Adrenal gland (tissue), 12 donors: ENCODE measurements around the gene ANKRD1. TPM values are rescaled to one million over a fixed set of nuclear protein-coding genes. Genes with fewer than 3 reads are reported as not detected.
"Not testable (repeated sequence)": the region's sequence is repeated elsewhere in the genome, so short reads cannot be mapped to it uniquely, and the experiment has no call there.

ENCODE experiments used
- DNase-seq, 7 donors: peaks; one replicate each; pipeline ENCODE4 v3.0.0-alpha.2; 2019 to 2020
- H3K27ac ChIP-seq, 5 donors: fragments of 200-600 bp; sonication (generic) in 4 of 5; 1 replicate in 3 of 5; 2 replicates in 2 of 5; pipeline versions ENCODE4 v1.5.1 to v1.8.0; 2016 to 2020; ENCODE audit warnings: mild to moderate bottlenecking in 1 of 5
- H3K27me3 ChIP-seq: fragments of 200-600 bp; 2 replicates; pipeline ENCODE4 v1.8.0; 2021
- H3K36me3 ChIP-seq, 2 donors: fragments of 200-600 bp; replicated peaks in 1 of 2; 1 replicate in 1 of 2; 2 replicates in 1 of 2; pipeline versions ENCODE4 v1.5.1 to v1.8.0; 2018 to 2022
- H3K4me1 ChIP-seq, 2 donors: fragments of 200-600 bp; replicated peaks in 1 of 2; 1 replicate in 1 of 2; 2 replicates in 1 of 2; pipeline versions ENCODE4 v1.5.1 to v1.8.0; 2018 to 2021
- H3K4me3 ChIP-seq, 4 donors: fragments of 200-600 bp; sonication (generic) in 3 of 4; one replicate each; pipeline ENCODE4 v1.5.1; 2016 to 2018
- H3K9me3 ChIP-seq, 3 donors: fragments of 200-600 bp; sonication (generic) in 1 of 3; replicated peaks in 1 of 3; 1 replicate in 2 of 3; 2 replicates in 1 of 3; pipeline versions ENCODE4 v1.5.1 to v1.8.0; 2016 to 2021
- CTCF ChIP-seq, 6 experiments: fragments of 450-650 bp in 4 of 6; fragments of 200-600 bp in 2 of 6; sonication (generic) in 1 of 6; IDR thresholded peaks; 1 replicate in 5 of 6; 2 replicates in 1 of 6; pipeline versions ENCODE4 v1.5.1 to v1.8.0; 2016 to 2021; ENCODE audit warnings: antibody characterized with exemption in 6 of 6, mild to moderate bottlenecking in 2 of 6, moderate library complexity in 1 of 6
- POLR2A ChIP-seq, 2 donors: fragments of 450-650 bp; IDR thresholded peaks; one replicate each; pipeline ENCODE4 v1.6.1; 2017; ENCODE audit warnings: antibody characterized with exemption in 2 of 2, mild to moderate bottlenecking in 2 of 2, moderate library complexity in 1 of 2
- WGBS, 4 donors: extraction: QIAGEN DNeasy Blood & Tissue Kit in 2 of 4; methylation state at CpG; one replicate each; pipeline versions ENCODE4 v1.1.5 to v1.1.7; 2013 to 2017; 5-methylcytosine and 5-hydroxymethylcytosine counted together
- intact Hi-C, 2 donors: fragments of 100-400 bp; cut with DNase I; formaldehyde crosslinking; loops; one replicate each; pipeline versions ENCODE4 v1.14.1 to v1.15.0; 2022 to 2023
- polyA plus RNA-seq, 3 donors: library from polyadenylated mRNA; stranded (reverse); fragments of 200-250 nt in 2 of 3; fragments of 350-450 nt in 1 of 3; fragmentation: Illumina TruSeq in 1 of 3; extraction: RNeasy Lipid Tissue Mini Kit (QIAGEN cat#74804) in 1 of 3; gene quantifications; one replicate each; pipeline ENCODE4 v1.2.3, GENCODE V29; 2013 to 2014
- total RNA-seq, 9 donors: library from RNA; depleted of rRNA in 4 of 9; stranded (reverse); fragments of >200 nt in 4 of 9; fragments of 120-200 nt in 1 of 9; fragmentation: NEBNext Ultra II Directional in 1 of 9; extraction: Animal tissue kit (Norgen Biotek cat#: 25700) in 1 of 9; gene quantifications; one replicate each; pipeline versions ENCODE4 v1.1.0 to v1.2.4, GENCODE V29; 2013 to 2023
- donor health status: healthy with polysubstance abuse.
- donor health status: Bipolar disorder and iron deficiency.
- donor health status: DM: yes; HTN: yes; CAD: no.
- donor health status: DM: no; HTN: no; CAD: no.
- donor health status: DM: no; HTN: no; CAD: no.
- donor health status: DM: yes; HTN: yes; CAD: no.

The ANKRD1 gene
- total and polyA plus RNA-seq, 12 donors: 0.15 to 2.3 (median 0.28) TPM; not detected in 3

GRCh38 chr10:90958781-90959180, 37.9 kb upstream of the ANKRD1 start:
- DNase-seq: no peak
- no peaks in the 10 kb centered on the region for H3K36me3 ChIP-seq
- H3K27ac ChIP-seq: no peak overlapping the region
- H3K27me3 ChIP-seq: no peaks in the 10 kb centered on the region
- H3K4me1 ChIP-seq: peaks cover 0 to 3% of the 10 kb centered on the region in 2 donors
- H3K4me3 ChIP-seq: no peak overlapping the region
- 83 to 89% (median 88%) methylated on average over 6 of the region's 6 CpGs for WGBS, 4 donors
- no peak for TF ChIP-seq POLR2A (IDR thresholded peaks at IDR 0.05)
- no peak for TF ChIP-seq CTCF (IDR thresholded peaks at IDR 0.05)
- H3K9me3 ChIP-seq: no peaks in the 10 kb centered on the region
- intact Hi-C loops: no loop called here

GRCh38 chr10:90947030-90947960, 26.4 kb upstream of the ANKRD1 start:
- 77 to 83% (median 81%) methylated on average over 5 of the region's 5 CpGs for WGBS, 4 donors
- Histone ChIP-seq H3K27ac (no peak overlapping the region), H3K4me3 (no peak overlapping the region), H3K36me3 (no peaks in the 10 kb centered on the region), H3K4me1 (no peaks in the 10 kb centered on the region), H3K9me3 (no peaks in the 10 kb centered on the region), H3K27me3 (no peaks in the 10 kb centered on the region)
- TF ChIP-seq CTCF (IDR thresholded peaks at IDR 0.05): no peak
- TF ChIP-seq POLR2A (IDR thresholded peaks at IDR 0.05): no peak
- intact Hi-C loops: no loop called here
- DNase-seq: no peak

- intact Hi-C loops: no loop called here
- Histone ChIP-seq H3K4me1 (no peaks in the 10 kb centered on the region), H3K4me3 (no peak overlapping the region), H3K27me3 (no peaks in the 10 kb centered on the region), H3K9me3 (no peaks in the 10 kb centered on the region), H3K27ac (no peak overlapping the region), H3K36me3 (no peaks in the 10 kb centered on the region)
- no peak for TF ChIP-seq POLR2A (IDR thresholded peaks at IDR 0.05)
- TF ChIP-seq CTCF (IDR thresholded peaks at IDR 0.05): no peak
- WGBS, 4 donors: 38 to 50% (median 41%) methylated on average over 4 of the region's 4 CpGs
- DNase-seq: peak; percentile 27 to 60 (median 50)
These were observed 24.7 kb upstream of the ANKRD1 start for GRCh38 chr10:90945491-90946070.

GRCh38 chr10:90944749-90945148, 23.9 kb upstream of the ANKRD1 start:
- no peak for TF ChIP-seq CTCF (IDR thresholded peaks at IDR 0.05)
- TF ChIP-seq POLR2A (IDR thresholded peaks at IDR 0.05): no peak
- 0 to 100% (median 45%) methylated on average over 1 of the region's 1 CpG for WGBS, 4 donors
- intact Hi-C loops: no loop called here

GRCh38 chr10:90942980-90943379, 22.1 kb upstream of the ANKRD1 start:
- 76 to 87% (median 84%) methylated on average over 3 of the region's 3 CpGs for WGBS, 4 donors
- H3K9me3 ChIP-seq, DNase-seq, intact Hi-C loops, H3K4me3 ChIP-seq, H3K27ac ChIP-seq, H3K36me3 ChIP-seq, H3K27me3 ChIP-seq, H3K4me1 ChIP-seq: not testable (repeated sequence)

More at GRCh38 chr10:90944749-90945148, 23.9 kb upstream of the ANKRD1 start:
- no peak for DNase-seq
- H3K4me3 ChIP-seq: no peak overlapping the region
- H3K27me3 ChIP-seq: no peaks in the 10 kb centered on the region
- no peaks in the 10 kb centered on the region for H3K36me3 ChIP-seq
- no peaks in the 10 kb centered on the region for H3K4me1 ChIP-seq
- H3K27ac ChIP-seq: no peak overlapping the region
- no peaks in the 10 kb centered on the region for H3K9me3 ChIP-seq
